ENCODE results near the gene SYT2.

DNA sequence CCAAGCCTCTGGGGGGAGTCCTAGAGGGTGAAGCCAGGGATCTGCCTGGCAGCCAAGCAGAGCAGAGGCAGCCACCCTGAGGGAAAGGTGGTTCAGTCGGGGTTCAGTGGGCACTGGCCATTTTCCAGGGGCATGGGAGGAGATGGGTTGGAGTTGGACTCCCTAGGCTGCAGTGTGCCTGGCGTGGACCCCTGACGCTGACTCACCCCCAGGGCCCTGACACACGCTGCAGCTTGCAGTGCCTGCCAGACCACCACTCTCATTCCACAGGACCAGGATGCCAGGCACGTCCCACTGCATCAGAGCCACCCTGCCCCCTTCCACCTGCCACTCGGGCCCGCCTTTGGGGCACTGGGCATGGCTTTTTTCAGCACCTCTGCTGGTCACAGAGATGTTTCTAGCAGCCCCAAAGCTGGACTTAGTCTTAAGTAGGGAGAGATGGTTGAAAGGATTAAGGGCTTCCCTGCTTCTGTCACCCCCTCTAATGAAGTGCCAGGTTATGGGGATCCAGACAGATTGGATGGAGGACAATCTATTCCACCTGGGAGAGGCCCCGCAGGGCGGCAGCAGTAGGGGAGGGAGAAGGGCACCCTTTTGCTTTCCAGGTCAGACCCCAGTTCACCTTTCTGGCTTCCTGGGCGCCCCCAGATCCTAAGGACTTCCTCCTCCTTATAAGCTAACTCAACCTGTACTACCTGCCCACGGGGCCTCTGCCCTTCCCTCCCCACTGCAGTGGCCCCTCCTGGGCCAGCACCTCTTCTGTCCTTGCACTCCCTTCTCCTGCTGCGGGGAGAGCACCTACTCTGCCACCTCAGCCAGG lies 1.6 kb downstream of the SYT2 start:
- TF ChIP-seq, protein P1, sequence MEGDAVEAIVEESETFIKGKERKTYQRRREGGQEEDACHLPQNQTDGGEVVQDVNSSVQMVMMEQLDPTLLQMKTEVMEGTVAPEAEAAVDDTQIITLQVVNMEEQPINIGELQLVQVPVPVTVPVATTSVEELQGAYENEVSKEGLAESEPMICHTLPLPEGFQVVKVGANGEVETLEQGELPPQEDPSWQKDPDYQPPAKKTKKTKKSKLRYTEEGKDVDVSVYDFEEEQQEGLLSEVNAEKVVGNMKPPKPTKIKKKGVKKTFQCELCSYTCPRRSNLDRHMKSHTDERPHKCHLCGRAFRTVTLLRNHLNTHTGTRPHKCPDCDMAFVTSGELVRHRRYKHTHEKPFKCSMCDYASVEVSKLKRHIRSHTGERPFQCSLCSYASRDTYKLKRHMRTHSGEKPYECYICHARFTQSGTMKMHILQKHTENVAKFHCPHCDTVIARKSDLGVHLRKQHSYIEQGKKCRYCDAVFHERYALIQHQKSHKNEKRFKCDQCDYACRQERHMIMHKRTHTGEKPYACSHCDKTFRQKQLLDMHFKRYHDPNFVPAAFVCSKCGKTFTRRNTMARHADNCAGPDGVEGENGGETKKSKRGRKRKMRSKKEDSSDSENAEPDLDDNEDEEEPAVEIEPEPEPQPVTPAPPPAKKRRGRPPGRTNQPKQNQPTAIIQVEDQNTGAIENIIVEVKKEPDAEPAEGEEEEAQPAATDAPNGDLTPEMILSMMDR (IDR thresholded peaks at IDR 0.05): no peak
- no peak for TF ChIP-seq POLR2A (IDR thresholded peaks at IDR 0.05)
